ENCODE data around the gene PIAS2. TPM values are rescaled to one million over a fixed set of nuclear protein-coding genes. Genes with fewer than 3 reads are reported as not detected.
A peak's percentile ranks its signal among the peaks of the same experiment; 100 is the strongest.
"Not testable (repeated sequence)": the region's sequence is repeated elsewhere in the genome, so short reads cannot be mapped to it uniquely, and the experiment has no call there.

The PIAS2 gene
- total and polyA plus RNA-seq, 2 of the 13 experiments (the other 11 are each of a cell fraction or from before 2014, with no cell fraction given) = 12.2 to 12.7 TPM

DNA sequence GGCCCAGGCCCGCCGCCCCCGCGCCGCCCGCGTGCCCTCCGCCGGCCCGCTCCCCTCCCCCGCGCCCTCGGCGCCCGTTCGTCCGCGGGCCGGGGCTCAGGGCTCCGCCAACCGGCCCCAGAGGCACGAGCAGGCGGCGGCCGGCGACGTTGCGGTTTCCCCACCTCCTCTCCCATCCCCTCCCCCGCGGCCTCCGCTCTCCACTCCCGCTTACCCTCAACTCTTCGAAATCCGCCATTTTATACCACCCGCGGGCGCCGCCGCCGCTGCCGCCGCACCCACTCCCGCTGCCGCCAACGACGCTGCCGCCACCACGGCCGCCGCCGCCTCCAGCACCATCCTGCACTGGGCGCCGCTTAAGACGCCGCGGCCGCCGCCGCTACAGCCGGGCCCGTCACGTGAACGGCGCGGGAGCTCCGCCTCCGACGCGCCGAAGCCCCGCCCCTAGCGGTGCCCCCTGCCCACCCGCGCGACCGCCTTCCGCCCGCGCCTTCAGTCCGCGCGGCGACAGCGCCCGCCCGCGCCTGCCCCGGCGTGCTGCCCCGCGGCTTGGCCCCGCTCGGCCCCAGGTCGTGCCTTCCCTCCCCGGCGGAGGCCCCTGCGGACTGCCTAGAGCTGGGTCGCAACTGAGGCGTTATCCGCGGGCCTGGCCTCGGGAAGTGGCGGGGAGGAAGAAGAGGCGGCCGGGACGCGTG, at the start of gene PIAS2, which contains the start of gene KATNAL2 (continued):
- TF ChIP-seq HES4 (CRISPR knock-in tag; IDR thresholded peaks at IDR 0.05; ENCODE audit: borderline replicate concordance) = peak; percentile 72; the same call in 1 of the 2 replicates
- TF ChIP-seq, protein P1, sequence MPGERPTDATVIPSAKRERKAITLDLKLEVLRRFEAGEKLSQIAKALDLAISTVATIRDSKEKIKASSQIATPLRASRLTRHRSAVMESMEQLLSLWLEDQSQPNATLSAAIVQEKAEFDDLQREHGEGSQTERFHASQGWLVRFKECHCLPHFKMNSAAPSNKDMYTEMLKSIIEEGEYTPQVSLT (CRISPR knock-in tag; IDR thresholded peaks at IDR 0.05; ENCODE audit: borderline replicate concordance, low read depth) = no peak; the same call in 1 of the 2 replicates
- TF ChIP-seq, protein P2, sequence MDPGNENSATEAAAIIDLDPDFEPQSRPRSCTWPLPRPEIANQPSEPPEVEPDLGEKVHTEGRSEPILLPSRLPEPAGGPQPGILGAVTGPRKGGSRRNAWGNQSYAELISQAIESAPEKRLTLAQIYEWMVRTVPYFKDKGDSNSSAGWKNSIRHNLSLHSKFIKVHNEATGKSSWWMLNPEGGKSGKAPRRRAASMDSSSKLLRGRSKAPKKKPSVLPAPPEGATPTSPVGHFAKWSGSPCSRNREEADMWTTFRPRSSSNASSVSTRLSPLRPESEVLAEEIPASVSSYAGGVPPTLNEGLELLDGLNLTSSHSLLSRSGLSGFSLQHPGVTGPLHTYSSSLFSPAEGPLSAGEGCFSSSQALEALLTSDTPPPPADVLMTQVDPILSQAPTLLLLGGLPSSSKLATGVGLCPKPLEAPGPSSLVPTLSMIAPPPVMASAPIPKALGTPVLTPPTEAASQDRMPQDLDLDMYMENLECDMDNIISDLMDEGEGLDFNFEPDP (CRISPR knock-in tag; conservative IDR thresholded peaks at IDR 0.05) = no peak
- TF ChIP-seq, protein P3, sequence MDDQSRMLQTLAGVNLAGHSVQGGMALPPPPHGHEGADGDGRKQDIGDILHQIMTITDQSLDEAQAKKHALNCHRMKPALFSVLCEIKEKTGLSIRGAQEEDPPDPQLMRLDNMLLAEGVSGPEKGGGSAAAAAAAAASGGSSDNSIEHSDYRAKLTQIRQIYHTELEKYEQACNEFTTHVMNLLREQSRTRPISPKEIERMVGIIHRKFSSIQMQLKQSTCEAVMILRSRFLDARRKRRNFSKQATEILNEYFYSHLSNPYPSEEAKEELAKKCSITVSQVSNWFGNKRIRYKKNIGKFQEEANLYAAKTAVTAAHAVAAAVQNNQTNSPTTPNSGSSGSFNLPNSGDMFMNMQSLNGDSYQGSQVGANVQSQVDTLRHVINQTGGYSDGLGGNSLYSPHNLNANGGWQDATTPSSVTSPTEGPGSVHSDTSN (CRISPR knock-in tag; IDR thresholded peaks at IDR 0.05; ENCODE audit: borderline replicate concordance) = no peak

DNA sequence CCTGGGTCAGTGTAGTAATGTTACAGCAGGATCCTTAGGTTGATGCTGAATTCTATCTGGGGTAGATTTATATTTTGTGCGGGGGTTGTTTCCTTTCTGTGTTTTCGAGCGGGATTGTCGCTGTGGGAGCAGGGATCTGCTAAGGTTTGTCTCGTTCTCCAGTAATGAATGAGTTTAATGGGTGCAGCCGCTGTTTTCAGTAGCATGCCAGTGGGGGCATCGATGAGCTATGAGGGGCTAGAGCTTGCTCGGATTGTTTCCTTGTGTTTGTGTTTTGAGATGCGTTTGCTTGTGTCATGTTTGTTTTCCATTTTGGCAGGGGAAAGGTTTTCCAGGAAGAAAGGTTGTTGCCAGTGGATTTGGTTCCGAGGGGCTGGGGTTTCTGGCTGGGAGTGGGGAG, 49.0 kb upstream of the PIAS2 start:
- H3K9ac ChIP-seq (ENCODE audit: insufficient read depth, low read depth, low read length); H3K4me1 ChIP-seq (ENCODE audit: insufficient read depth, low read length); intact Hi-C loops (cut with micrococcal nuclease; ENCODE audit: unreplicated experiment); H3K4me2 ChIP-seq (ENCODE audit: low read depth, low read length); CTCF ChIA-PET (ENCODE audit: low intra/inter-chr PET ratio, low total read pairs); POLR2A ChIA-PET; H3K27ac ChIP-seq (ENCODE audit: extremely low read length, insufficient read depth, low read length); H3K36me3 ChIP-seq (replicated peaks in 1 of 2; ENCODE audit: control insufficient read depth in 1 of 2, insufficient read depth in 2 of 2, low read length in 2 of 2); H4K20me1 ChIP-seq (ENCODE audit: insufficient read depth, low read length); H3K4me3 ChIP-seq (replicated peaks in 1 of 3; ENCODE audit: insufficient read depth in 1 of 3, low read depth in 2 of 3, low read length in 3 of 3); H2AFZ ChIP-seq (ENCODE audit: low read length); BruUV-seq (replicated peaks); H3K9me3 ChIP-seq (ENCODE audit: low read length); H3K27me3 ChIP-seq (ENCODE audit: control insufficient read depth in 1 of 2, insufficient read depth in 2 of 2, low read length in 2 of 2); H3K79me2 ChIP-seq (ENCODE audit: insufficient read depth, low read length); in situ Hi-C loops (cut with HindIII; ENCODE audit: extremely low pct_ligation_motif_present, low pct_unique_long_range_greater_than_20kb); DNase-seq (ENCODE audit: low spot score): not testable (repeated sequence)
- ATAC-seq = peak; percentile 43; the same call in 2 of the 3 replicates
- FAIRE-seq = peak; percentile 50
- WGBS (ENCODE audit: low lambda C conversion rate) = no CpG with 5 or more reads among the region's 10 CpGs

DNA sequence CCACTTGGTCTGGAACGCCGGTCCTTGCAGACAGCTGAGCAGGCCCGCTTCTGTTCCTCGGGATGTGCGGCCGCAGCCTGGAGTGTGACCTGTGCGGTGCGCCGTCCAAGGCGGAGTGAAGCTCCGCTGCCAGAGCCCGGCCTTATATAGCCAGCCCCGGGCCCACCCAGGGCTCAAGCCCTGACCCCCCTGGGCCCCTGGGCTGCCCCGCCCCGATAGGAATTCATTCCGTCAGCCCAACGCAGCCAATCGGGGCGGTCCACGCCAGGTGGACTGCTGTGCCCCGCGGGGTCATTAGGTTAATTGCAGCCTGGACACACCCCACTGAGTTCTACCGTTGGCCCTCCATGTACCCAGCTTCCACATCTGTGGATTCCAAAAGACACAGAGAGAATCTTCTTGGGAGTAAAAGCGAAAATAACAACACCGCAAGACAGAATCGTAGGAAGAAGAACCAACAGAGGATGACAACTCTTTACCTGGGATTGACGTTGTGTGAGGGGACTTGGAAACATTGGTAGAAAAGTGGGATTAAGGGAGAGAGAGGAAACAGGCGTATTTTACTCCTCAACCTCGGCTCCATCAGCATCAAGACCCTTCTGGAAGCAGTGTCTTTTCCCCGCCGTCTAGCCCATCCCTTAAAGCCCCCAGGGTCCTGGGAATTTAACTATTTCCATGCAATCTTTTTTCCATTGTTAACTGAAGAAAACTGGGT, 47.4 kb upstream of the PIAS2 start:
- H2AFZ ChIP-seq (ENCODE audit: low read length); FAIRE-seq; intact Hi-C loops (cut with micrococcal nuclease; ENCODE audit: unreplicated experiment); in situ Hi-C loops (cut with HindIII; ENCODE audit: extremely low pct_ligation_motif_present, low pct_unique_long_range_greater_than_20kb); H3K4me2 ChIP-seq (ENCODE audit: low read depth, low read length); H3K36me3 ChIP-seq (replicated peaks in 1 of 2; ENCODE audit: control insufficient read depth in 1 of 2, insufficient read depth in 2 of 2, low read length in 2 of 2); CTCF ChIA-PET (ENCODE audit: low intra/inter-chr PET ratio, low total read pairs); H3K4me1 ChIP-seq (ENCODE audit: insufficient read depth, low read length); H3K79me2 ChIP-seq (ENCODE audit: insufficient read depth, low read length); H4K20me1 ChIP-seq (ENCODE audit: insufficient read depth, low read length); BruUV-seq (replicated peaks); H3K27ac ChIP-seq (ENCODE audit: extremely low read length, insufficient read depth, low read length); DNase-seq (ENCODE audit: low spot score); POLR2A ChIA-PET; H3K4me3 ChIP-seq (replicated peaks in 1 of 3; ENCODE audit: insufficient read depth in 1 of 3, low read depth in 2 of 3, low read length in 3 of 3); H3K9ac ChIP-seq (ENCODE audit: insufficient read depth, low read depth, low read length); H3K9me3 ChIP-seq (ENCODE audit: low read length); H3K27me3 ChIP-seq (ENCODE audit: control insufficient read depth in 1 of 2, insufficient read depth in 2 of 2, low read length in 2 of 2): not testable (repeated sequence)
- 57% methylated on average over 8 of the region's 31 CpGs for WGBS (ENCODE audit: low lambda C conversion rate)
- ATAC-seq = peak; percentile 25
